Islet precursor cell (in vitro differentiated cells): ENCODE measurements around the gene NOX5.

Experiments
- DNase-seq: peaks from one replicate; pipeline ENCODE4 v3.0.0-alpha.2; 2018

Gene NOX5

DNA sequence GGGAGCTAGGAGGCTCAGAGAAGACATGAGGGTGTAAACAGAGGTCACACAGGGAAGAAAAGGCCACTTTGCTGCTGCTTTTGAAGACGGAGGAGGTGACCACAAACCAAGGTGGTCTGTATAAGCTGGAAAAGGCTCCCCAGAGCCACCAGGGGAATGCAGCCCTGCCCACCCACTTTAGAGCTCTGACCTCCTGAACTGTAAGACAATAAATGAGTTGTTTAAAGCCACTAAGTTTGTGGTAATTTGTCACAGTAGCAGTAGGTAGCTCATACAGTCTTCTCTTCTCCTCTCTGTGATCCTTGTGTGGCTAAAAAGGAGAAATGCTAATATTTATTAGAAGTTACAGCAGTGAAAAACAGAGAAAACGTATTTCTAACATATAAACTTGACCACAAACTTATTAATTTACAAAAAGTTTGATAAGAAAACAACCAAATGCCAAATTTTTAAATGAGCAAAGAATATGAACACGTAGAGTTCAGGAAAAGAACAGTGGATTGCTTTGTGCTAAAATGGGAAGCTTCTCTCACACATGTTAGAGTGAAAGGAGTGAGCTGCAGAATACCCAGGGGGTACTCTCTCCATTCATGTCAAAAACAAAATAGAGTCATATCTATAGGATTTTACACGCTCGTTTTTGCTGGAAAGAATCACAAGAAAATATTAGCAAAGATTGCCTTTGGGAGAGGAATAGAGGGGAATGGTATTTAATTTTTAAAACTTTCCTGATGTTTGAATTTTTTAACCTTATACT lies 71.0 kb downstream of the NOX5 start:
- DNase-seq, result peak; percentile 66

DNA sequence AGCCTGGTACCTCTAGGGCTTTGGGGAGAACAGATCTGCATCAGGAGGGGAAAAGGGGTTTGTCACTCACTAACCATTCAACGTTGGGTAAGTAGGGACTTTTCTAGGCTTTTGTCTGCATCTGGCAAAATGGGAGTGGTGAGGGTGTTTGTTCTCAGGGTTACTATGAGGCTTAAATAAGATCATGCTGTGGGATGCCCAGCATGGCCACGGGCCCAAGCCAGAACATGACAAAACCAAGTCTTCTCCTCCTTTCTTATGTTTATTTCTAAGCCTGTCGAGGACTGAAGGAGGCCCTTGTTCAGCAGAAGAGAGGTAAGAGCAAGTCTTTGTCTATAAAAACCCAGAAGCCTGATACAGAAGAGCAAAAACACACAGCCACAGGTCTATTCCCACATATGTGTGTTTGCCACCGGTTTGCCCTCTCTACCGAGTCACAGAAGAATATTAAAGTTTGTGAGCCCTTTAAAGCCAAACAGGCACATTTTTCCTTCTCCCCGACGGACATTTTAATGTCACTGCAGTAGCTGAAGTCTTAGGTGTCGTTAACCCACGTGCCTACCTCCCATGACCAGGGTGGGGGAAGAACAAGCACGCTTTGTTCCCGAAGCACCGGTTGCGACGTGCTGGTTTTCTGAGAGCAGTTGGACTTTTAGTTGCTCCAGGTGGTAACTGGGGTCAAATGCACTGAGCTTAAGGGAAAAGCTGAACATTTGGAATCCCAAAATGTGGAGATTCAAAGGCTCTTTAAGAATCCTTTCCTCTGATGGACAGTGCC lies 72.1 kb downstream of the NOX5 start:
- DNase-seq, result peak; percentile 61

DNA sequence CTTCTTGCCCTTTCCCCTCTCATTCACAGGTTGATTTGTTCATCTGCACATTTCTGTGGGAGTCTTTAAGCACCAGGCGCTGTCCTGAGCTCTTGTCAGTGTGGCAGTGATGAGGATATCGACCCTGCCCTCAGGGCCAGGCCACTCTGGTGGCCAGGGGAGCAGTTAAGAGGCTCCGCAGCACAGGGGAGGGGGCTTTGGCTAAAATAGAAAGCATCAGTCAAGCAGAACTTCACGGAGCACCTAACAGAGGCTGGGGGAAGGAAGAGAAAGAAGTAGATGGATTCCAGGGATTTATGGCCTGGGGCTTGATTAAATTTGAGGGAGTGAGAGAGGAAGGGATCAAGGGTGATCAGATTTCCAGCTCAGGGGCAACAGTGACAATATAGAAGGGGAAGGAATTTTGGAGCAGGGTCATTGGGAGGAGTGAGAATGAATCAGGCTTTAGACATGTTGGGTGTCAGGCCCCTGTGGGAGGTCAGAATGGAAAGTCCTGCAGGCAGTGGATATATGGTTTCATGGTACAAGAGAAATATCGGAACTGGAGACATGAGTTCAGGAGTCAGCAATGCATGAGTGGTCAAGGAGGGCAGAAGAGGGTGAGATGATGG lies 73.0 kb downstream of the NOX5 start:
- no peak for DNase-seq

DNA sequence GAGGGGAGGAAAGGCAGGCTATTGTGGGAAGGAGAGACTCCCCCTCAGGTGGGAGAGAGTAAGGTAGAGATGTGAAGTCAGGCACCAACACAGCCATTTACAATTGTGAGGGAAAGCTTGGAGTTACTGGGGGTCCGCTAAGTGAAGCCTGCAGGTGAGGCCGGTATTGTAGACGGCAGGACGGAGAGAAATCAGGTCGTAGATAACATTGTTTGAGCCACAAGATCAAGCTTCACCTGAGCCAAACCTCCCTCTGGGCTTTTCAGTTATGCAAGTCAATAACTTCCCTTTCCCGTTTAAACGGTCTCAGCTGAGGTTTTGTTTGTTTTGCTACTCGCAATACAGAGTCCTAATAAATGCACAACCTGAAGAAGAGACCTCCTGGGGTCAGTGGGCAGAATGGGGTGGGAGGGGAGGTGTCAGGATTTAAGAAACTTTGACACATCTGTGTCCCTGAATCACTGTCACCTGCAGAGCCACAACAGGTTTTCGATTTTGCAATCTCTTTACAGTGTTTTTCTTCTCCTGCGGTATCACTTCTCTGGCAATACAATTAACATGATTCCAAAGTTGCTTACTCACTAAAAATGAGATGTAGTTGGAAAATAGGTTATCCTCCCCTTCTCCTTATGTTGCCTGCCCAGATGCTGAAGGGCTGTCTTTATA lies 73.9 kb downstream of the NOX5 start:
- no peak for DNase-seq

DNA sequence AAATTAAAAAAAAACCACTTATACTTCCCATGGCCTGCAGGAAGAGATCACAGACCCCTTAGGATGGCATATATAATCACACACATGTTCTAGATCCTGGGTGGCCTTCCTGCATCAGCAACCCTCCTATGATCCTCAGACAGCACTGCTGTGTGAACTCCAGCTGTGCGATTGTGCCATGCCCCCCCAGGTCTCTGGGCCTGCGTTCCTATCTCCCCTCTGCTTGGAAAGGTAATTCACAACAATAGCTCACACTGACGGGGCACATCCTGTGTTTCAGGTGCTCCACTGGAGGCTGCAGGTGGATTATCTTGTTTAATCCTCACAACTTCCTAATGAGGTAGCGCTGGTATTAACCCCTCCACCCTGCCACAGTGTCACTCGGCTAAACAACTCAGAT lies 74.8 kb downstream of the NOX5 start:
- no peak for DNase-seq

DNA sequence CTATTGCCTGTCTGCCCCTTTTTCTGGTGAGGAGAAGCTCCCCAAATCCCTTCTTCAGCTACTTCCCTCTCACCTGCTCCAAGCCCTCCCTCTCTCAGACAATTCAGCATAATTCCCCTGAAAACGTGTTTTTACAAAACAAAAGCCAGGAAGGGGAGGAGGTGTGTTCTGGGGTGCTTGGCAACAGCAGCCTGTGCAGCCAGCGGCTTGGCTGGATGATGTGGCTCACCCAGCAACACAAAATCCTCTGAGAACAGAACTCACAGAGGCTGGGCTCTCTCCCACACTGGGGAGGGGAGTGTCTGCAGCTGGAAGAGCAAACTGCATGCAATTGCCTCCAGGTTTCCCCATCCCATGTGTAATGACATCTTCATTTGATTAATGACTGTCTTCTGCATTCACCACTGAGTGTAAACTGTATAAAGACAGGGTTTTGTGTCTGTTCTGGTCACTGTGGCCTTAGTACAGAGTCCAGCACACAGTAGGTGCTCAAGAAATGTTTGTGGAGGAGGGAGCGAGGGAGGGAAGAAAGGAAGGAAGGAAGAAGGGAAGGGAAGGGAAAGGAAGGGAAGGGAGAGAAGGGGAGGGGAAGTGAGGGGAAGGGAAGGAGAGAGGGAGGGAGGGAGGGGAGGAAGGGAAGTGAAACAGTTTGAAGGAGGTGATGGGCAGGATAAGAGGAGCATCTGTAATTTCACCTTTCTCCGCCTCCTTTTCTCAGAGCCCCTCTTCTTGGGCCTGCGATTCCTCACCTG lies 75.9 kb downstream of the NOX5 start:
- DNase-seq, result no peak

DNA sequence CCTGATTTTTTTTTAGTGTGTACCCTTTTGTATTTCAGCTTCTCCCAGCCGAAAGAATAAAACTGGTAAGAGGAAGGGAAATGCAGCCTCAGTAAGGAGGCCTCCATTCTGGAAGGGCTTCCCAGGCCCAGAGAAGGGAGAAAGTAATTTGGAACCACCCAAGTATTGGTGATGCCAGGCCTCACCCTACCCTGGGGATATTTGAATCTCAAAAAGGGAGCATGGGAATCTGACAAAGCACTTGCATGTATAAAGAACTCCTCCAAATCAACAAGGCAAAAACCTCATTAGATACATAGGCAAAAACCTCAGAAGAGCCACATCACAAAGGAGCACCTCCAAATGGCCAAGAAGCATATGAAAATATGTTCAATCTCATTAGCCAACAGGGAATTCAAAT lies 77.2 kb downstream of the NOX5 start:
- no peak for DNase-seq

DNA sequence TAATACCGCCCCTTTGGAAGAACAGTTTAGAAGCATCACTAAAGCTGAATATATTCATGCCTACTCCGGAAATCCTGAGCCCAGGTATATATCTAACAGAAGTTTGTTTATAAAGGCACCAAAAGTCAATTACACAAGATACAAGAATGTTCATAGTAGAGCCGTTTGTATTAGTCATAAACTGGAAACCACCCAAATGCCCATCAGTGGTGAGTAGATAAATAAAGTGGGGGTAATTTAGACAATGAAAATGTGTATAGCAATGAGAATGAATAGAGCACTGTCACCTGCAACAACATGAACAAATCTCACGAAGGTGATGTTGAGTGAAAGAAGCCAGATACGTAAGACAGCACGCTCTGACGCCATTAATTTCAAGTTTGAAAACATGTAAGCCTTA lies 77.7 kb downstream of the NOX5 start:
- DNase-seq, result no peak

DNA sequence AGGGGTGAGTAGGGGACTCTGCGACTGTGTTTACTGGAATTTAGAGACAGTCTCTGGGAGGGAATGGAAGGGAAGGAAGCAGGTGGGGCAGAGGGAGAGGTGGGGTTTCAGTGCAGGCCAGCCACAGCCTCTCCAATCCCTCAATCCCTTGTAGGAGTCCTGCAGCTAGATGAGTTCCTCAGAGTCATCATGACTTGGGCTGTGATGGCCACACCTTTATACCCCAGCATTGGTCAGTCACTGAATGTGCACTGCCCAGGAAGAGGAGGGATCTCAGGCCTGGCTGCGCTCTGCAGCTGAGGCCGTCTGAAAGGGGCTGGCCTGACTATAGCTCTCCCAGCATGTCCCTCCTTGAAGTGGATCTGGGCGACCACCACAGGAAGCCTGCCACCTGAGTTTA lies 78.6 kb downstream of the NOX5 start:
- DNase-seq, result peak; percentile 84

DNA sequence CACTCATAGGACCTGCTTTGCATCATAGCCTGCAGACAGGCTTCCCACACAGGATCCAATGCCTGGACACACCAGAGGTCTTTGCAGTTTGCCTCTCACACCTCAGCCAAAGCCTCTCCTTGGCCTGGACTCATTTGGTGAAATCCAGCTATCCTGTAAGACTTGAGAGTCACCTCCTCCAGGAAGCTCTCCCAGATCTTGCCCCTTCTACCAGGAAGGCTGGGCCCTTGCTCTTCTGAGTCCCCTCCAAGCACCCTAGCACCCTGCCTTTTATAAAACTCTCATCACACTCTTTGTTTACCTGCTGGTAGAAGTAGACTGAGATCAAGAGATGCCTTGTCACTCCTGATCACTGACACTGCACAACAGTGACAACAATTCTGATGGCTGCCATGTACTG lies 79.1 kb downstream of the NOX5 start:
- DNase-seq, result no peak

DNA sequence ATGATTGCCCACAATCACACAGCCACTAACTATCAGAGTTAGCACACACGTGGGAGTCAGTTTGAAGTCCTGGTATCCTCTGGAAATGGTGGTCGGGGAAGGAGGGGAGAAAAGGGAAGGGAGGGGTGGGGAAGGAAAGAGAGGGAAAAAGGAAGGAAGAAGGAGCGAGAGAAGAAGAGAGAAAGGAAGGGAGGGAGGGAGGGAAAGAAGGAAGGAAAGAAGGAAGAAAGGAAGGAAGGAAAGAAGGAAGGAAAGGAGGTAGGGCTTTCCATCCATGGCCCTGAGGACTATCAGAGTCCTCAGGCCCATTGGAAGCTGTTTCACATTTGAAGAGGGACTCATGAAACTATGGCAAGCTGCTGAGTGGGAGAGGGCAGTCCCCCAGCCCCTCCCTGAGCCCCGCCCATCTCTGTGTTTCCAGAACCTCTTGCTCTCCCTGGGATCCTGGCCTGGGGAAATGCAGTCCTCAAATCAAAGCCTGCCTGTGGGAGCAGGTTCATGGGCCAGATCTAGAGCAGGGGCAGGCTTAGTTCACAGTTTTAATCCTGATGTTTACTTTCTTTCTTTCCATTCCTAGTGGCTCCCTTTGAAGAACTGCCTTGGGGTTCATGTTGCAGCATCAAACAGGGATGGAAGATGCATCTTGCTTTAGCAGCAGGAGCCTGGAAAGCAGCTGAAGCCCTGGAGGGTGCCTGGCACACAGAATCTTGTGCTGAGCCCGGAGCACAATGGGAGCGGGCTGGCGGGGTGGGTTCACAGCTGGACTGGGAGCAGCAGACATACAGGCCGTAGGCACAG lies 79.8 kb downstream of the NOX5 start:
- DNase-seq, result peak; percentile 59

DNA sequence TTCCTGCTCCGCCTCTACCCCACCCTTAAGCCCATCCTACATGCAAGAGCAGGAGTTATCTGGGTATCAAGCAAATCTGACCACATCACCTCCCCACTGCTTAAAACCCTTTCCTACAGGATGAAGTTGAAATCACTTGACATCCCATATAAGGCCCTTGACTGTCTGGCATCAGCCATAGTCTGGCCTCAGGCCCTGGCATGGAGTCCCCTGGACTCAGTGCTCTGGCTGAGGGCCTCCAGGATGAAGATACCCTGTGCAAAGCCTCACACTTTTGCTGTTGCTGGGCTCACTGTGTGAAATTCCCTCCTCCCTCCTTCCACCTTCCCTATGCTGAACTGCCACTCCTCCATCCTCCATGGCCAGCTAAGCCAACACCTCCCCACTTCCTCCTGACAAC lies 80.8 kb downstream of the NOX5 start:
- DNase-seq, result no peak

DNA sequence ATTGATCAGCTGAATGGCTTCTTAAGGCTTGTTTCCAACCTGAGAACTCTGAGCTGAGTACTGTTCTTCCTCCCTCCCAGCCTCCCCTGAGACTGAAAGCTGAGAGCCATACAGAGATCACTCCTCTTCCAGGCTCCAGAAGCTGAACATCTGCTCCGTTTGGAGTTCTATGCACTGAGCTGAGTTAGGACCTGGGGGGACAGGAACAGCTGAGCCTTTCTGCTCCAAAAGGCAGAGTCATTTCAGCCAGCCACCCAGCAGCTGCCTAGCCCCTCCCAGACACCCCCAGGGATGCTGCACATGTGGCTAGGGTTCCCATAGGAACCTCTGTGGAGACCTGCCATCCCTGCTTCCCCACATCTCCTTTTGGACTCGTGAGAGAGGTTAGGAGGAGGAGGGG lies 81.7 kb downstream of the NOX5 start:
- no peak for DNase-seq

DNA sequence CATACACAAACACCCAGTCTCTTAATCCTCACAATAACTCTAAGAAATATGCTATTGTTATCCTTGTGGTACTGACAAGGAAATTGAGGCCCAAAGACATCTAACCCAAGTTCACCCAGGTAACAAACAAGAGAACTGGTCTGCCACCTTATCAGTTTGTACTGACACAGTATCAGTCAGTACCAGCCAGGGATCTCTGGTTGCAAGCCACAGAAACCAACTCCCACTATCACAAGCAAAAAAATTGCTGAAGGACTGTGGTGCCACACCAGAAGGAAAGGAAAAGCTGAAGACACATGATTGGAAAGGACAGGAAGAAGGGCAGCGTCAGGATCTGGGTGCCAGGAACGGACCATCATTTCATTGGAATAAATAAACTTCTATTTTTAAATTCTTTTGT lies 82.1 kb downstream of the NOX5 start:
- no peak for DNase-seq

DNA sequence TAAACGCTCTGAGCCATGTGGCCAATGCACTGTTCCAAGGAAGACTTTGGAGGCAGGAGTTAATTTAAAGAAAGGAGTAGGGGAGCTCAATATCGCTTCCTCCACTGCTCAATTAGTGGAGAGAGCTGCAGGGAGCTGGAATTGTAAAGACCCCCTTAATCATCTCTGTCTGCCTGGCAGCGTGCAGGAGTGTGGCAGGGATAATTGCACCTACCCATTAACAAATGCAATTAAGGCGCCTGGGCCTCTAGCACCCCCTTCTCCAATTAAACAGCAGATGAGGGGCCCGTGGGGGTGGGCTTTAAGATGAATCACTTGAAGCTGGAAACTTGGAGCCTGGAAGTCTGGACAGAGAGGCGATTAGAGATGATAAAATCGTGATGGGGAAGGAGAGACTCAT lies 84.3 kb downstream of the NOX5 start:
- DNase-seq, result no peak

DNA sequence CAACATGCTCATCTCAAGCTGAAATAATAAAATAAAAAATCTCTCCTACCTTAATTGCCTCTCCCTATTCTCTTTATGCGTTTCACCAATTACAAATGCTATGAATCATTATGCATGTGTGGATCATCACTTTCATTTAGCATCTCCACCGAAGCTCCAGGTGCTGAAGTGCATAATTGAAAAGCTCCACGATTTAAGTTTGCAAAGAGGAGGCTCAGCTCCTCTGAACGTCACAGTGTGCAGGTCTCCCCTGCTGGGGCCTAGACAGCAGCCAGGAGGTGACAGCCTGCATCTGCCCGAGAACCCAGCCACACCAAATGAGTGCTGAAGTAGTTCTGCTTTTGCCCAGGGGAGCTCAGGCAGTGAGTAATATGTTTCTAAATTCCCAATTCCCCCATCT lies 85.4 kb downstream of the NOX5 start:
- no peak for DNase-seq

DNA sequence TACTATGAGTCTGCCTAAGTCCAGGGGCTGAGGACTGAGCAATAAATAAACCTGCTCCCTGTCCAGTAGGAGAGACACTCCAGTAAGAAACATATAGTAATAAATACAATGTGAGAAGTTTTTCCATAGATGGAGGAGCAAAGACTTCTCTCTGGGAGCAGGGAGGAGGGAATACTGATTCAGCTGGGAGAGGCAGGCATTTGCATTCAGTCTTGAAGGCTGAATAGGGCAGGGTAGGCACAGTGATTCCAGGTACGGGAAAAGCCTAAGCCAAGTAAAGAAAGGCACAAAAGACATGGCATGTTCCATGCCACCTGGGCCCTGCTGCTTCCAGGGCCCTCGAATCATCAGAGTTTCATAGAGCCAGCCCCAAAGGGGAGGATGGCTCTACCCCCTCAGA lies 86.3 kb downstream of the NOX5 start:
- DNase-seq, result no peak

DNA sequence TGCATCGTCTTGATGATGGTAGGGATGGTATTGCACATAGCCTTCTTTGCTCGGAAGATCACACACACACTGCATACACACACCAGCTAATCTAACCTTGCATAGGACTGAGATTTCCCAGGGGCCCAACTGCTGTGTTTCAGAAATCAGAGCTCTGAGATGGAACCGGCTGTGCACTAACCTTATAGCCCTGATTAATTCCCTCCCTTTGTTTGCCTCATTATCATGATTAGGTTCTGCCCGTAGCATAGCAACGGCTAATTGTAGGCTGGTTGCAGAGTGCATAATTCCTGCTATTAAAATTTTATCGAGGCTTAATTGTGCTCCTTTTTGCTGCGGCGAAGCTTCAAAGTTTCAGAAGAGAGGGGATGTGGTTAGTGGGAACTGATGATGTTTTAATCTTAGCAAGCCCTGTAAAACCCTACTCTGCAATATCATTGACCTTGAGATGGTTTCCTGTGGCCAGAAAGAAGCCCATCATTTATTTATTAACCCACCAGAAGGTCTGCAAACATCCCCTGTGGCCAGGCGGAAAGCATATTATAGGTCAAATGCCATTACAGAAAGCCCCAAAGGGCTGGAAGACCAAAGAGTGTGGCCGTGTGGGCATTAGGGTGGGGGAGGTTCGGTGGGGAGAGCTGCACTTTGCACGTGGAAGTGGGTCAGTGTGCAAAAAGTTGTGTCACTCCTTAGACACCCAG lies 89.7 kb downstream of the NOX5 start:
- DNase-seq, result no peak

DNA sequence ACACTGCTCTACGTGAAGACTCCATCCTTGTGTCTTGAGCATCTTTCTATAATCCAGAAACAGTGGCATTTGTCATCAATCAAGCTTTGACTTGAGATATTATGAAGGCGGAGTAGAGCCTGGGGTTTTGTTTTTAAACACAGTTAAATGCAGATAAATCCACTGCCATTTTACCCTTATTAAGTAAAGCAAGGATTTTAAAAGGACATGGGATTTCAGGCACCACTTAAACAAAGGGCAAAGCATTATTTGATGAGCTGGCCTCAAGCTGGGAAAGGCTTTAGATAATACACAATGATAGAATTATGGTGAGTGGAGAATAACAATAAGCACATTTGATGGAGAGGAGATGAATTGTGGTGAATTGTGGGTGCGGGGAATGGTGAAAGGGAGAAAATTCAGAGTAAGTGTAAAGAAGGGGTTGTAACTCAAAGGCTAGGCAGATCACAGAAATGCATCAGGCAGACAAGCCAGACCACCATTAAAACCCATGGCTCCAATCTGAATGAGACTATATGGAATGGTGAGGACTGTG lies 91.0 kb downstream of the NOX5 start:
- no peak for DNase-seq

DNA sequence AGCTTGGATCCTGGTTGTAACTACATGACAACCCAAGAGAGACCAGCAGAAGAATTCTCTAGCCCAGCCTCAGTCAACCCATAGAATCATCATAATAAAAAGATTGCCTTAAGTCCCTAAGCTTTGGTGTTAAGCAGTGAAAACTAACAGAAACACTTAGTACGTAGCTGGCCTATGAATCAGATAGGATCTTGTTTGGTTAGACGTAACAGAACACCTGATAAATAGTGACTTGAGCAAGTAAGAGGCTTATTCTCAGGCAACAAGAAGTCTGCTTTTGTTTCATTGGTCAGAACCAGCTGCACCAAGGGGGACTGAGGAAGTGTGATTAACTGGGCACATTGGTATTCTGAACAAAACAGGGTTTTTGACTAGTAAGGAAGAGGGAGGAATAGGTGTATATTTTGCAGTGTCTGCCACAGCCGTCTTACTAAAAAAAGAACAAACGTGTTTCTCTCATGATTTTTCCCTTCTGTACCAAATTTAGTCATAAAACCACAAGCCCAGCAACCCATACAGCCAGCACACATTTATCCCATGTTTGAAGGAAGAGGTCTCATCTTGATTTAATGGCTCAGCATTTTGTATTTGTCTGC lies 92.6 kb downstream of the NOX5 start:
- DNase-seq, result no peak
